HepG2 (cell line): ENCODE measurements around the gene CACNA1I. TPM values are rescaled to one million over a fixed set of nuclear protein-coding genes. Genes with fewer than 3 reads are reported as not detected.

Experiments used
- AHR ChIP-seq: IDR thresholded peaks from 2 replicates; pipeline ENCODE4 v1.6.1; 2018; ENCODE audit warnings: missing genetic modification reagents, missing compliant biosample characterization
- FOXK1 ChIP-seq: sonication (generic); formaldehyde crosslinking; IDR thresholded peaks from 2 replicates; pipeline ENCODE4 v1.4.0; 2020; ENCODE audit warnings: low read depth, missing genetic modification reagents, borderline replicate concordance
- GABPA ChIP-seq, 2 experiments: IDR thresholded peaks; 2 replicates each; pipeline ENCODE4 v1.6.1; 2011 to 2016; ENCODE audit warnings: low read depth in 2 of 2, low read length in 1 of 2, missing biosample characterization in 1 of 2, missing genetic modification characterization in 1 of 2
- GATAD1 ChIP-seq: IDR thresholded peaks from 2 replicates; pipeline ENCODE4 v1.6.1; 2016; ENCODE audit warnings: missing genetic modification reagents, missing compliant biosample characterization
- GMEB1 ChIP-seq: sonication (generic); formaldehyde crosslinking; IDR thresholded peaks from 2 replicates; pipeline ENCODE4 v1.5.1; 2020; ENCODE audit warnings: missing genetic modification reagents, mild to moderate bottlenecking, borderline replicate concordance
- KDM3A ChIP-seq: IDR thresholded peaks from 2 replicates; pipeline ENCODE4 v1.6.1; 2018; ENCODE audit warnings: low read depth, missing compliant biosample characterization
- MTF2 ChIP-seq: sonication (generic); formaldehyde crosslinking; IDR thresholded peaks from 2 replicates; pipeline ENCODE4 v1.5.0; 2020; ENCODE audit warnings: missing genetic modification reagents, borderline replicate concordance
- PAWR ChIP-seq: sonication (generic); formaldehyde crosslinking; IDR thresholded peaks from 2 replicates; pipeline ENCODE4 v1.4.0; 2020; ENCODE audit warnings: missing genetic modification reagents, mild to moderate bottlenecking, borderline replicate concordance
- PITX1 ChIP-seq: sonication (generic); formaldehyde crosslinking; IDR thresholded peaks from 2 replicates; pipeline ENCODE4 v1.5.1; 2020; ENCODE audit warnings: mild to moderate bottlenecking, missing genetic modification reagents
- YEATS2 ChIP-seq: sonication (generic); formaldehyde crosslinking; IDR thresholded peaks from 2 replicates; pipeline ENCODE4 v1.4.0; 2020; ENCODE audit warnings: missing genetic modification reagents, borderline replicate concordance
- ZBTB20 ChIP-seq: sonication (generic); formaldehyde crosslinking; IDR thresholded peaks from 2 replicates; pipeline ENCODE4 v1.8.1; 2023; ENCODE audit warnings: missing genetic modification reagents, low read depth, mild to moderate bottlenecking, borderline replicate concordance
- ZHX1 ChIP-seq: sonication (generic); formaldehyde crosslinking; IDR thresholded peaks from 2 replicates; pipeline ENCODE4 v1.8.1; 2022; ENCODE audit warnings: low read depth, mild to moderate bottlenecking, missing genetic modification reagents
- ZNF10 ChIP-seq: sonication (generic); formaldehyde crosslinking; IDR thresholded peaks from 2 replicates; pipeline ENCODE4 v1.4.0; 2020; ENCODE audit warnings: mild to moderate bottlenecking, low read depth, missing genetic modification reagents, borderline replicate concordance
- ZNF101 ChIP-seq: sonication (generic); formaldehyde crosslinking; IDR thresholded peaks from 2 replicates; pipeline ENCODE4 v1.4.0; 2020; ENCODE audit warnings: mild to moderate bottlenecking, low read depth, missing genetic modification reagents, borderline replicate concordance
- ZNF225 ChIP-seq: sonication (generic); formaldehyde crosslinking; IDR thresholded peaks from 2 replicates; pipeline ENCODE4 v1.4.0; 2020; ENCODE audit warnings: mild to moderate bottlenecking, missing genetic modification reagents
- ZNF430 ChIP-seq: sonication (generic); formaldehyde crosslinking; IDR thresholded peaks from 2 replicates; pipeline ENCODE4 v1.9.0; 2021; ENCODE audit warnings: mild to moderate bottlenecking, missing genetic modification reagents
- ZNF530 ChIP-seq: sonication (generic); formaldehyde crosslinking; IDR thresholded peaks from 2 replicates; pipeline ENCODE4 v1.5.0; 2020; ENCODE audit warnings: low read depth, mild to moderate bottlenecking, missing genetic modification reagents
- ZNF569 ChIP-seq: sonication (generic); formaldehyde crosslinking; IDR thresholded peaks from 2 replicates; pipeline ENCODE4 v1.5.0; 2020; ENCODE audit warnings: mild to moderate bottlenecking, missing genetic modification reagents, moderate library complexity, borderline replicate concordance
- ZNF614 ChIP-seq: IDR thresholded peaks from 2 replicates; pipeline ENCODE4 v1.6.1; 2018; ENCODE audit warnings: missing biosample characterization, missing genetic modification reagents, inconsistent platforms, borderline replicate concordance
- ZNF660 ChIP-seq: sonication (generic); formaldehyde crosslinking; IDR thresholded peaks from 2 replicates; pipeline ENCODE4 v1.5.1; 2020; ENCODE audit warnings: mild to moderate bottlenecking, low read depth, missing genetic modification reagents, borderline replicate concordance
- polyA plus RNA-seq, 8 experiments: library from polyadenylated mRNA; depleted of rRNA in 3 of 8; stranded (reverse) in 7 of 8; unstranded in 1 of 8; fragments of >200 nt; fragmentation: Illumina TruSeq in 4 of 8; extraction: Trizol in 4 of 8; gene quantifications; 2 replicates each; pipeline versions ENCODE4 v1.2.1 to v1.2.3, GENCODE V29; 2011 to 2016; ENCODE audit warnings: low read depth in 4 of 8, missing spikeins in 1 of 8, mixed read lengths in 1 of 8; ENCODE audit not compliant: insufficient read depth in 1 of 8
- total RNA-seq, 5 experiments: library from RNA; depleted of rRNA; stranded (reverse); fragments of >200 nt; fragmentation: Illumina TruSeq; extraction: Trizol; gene quantifications; 2 replicates each; pipeline ENCODE4 v1.2.3, GENCODE V29; 2016; ENCODE audit warnings: low read depth in 1 of 5
- TF ChIP-seq, protein P1 (sequence below): sonication (generic); formaldehyde crosslinking; IDR thresholded peaks from 2 replicates; pipeline ENCODE4 v1.8.0; 2022; ENCODE audit warnings: mild to moderate bottlenecking, missing genetic modification reagents

Gene CACNA1I
- total and polyA plus RNA-seq, 2 of the 13 experiments (the other 11 are each of a cell fraction or from before 2014, with no cell fraction given), result not detected

DNA sequence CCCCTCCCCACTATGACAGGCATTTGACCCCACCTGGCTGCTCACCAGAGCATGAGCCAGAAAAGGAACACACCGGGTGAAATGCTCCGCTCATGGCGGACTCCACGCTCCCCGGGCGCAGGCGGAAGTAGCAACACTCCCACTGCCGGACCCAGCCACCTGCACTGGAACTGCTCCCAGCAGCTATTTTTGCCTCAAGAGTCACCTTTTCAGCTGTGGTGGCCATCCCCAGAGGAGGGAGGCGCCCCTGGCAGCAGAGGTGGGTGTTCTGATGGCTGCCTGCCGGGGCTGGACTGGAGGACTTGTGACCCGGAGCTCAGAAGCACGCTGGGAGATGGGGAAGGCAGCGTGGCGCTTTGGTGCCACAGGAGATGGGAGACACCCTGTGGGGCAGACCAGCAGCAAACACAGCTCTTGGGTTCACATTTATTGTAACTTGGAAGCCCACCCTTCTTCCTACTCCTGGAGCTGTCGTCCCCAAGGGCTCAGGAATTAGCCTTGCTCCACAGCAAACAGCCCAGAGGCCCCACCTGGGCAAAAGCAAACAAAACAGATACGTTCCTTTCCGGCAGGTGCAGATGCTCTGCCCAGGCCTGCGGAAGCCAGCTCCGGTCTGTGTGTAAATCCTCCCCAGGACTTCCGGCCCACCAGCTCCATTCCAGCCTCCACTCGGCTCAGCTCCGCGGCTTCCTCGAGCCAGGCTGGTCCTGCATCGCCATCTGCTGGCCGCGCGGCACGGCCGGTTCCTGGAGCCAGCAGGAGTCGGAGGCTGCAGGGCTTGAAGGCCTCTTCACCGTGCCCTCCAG is 41.7 kb upstream of the CACNA1I start (continued):
- TF ChIP-seq, protein P1, sequence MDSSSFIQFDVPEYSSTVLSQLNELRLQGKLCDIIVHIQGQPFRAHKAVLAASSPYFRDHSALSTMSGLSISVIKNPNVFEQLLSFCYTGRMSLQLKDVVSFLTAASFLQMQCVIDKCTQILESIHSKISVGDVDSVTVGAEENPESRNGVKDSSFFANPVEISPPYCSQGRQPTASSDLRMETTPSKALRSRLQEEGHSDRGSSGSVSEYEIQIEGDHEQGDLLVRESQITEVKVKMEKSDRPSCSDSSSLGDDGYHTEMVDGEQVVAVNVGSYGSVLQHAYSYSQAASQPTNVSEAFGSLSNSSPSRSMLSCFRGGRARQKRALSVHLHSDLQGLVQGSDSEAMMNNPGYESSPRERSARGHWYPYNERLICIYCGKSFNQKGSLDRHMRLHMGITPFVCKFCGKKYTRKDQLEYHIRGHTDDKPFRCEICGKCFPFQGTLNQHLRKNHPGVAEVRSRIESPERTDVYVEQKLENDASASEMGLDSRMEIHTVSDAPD (CRISPR knock-in tag), result peak; percentile 55; the same call in 1 of the 2 replicates
- no peak for TF ChIP-seq ZNF101 (CRISPR knock-in tag)
- TF ChIP-seq ZNF614, result peak; percentile 89; the same call in 1 of the 2 replicates
- TF ChIP-seq MTF2 (CRISPR knock-in tag), result no peak
- peak; percentile 77 for TF ChIP-seq GATAD1
- no peak for TF ChIP-seq ZNF660 (CRISPR knock-in tag)
- peak; percentile 84 for TF ChIP-seq YEATS2 (CRISPR knock-in tag)
- peak; percentile 89; the same call in 1 of the 2 replicates for TF ChIP-seq AHR (CRISPR knock-in tag)
- TF ChIP-seq ZNF530 (CRISPR knock-in tag), result no peak
- TF ChIP-seq GABPA (IDR thresholded peaks at IDR 0.05; ENCODE audit: low read depth, low read length), result peak; percentile 46
- TF ChIP-seq GABPA (CRISPR knock-in tag; IDR thresholded peaks at IDR 0.05; ENCODE audit: low read depth), result peak; percentile 77
- no peak; the same call in 1 of the 2 replicates for TF ChIP-seq ZHX1 (CRISPR knock-in tag)
- TF ChIP-seq ZNF225, result peak; percentile 76; the same call in 1 of the 2 replicates
- TF ChIP-seq KDM3A (CRISPR knock-in tag), result peak; percentile 100
- TF ChIP-seq ZNF569, result no peak
- TF ChIP-seq PITX1 (CRISPR knock-in tag), result peak; percentile 91
- TF ChIP-seq ZNF430 (CRISPR knock-in tag), result peak; percentile 54; the same call in 1 of the 2 replicates
- 0 out of 2 replicates have a peak, but pooled peaks have one; percentile 63 for TF ChIP-seq ZNF10 (CRISPR knock-in tag)
- TF ChIP-seq ZBTB20 (CRISPR knock-in tag), result peak; percentile 72
- TF ChIP-seq PAWR (CRISPR knock-in tag), result no peak
- TF ChIP-seq FOXK1 (CRISPR knock-in tag), result peak; percentile 71; the same call in 1 of the 2 replicates
- TF ChIP-seq GMEB1 (CRISPR knock-in tag), result peak; percentile 45; the same call in 1 of the 2 replicates
